Stomach (tissue), 4 donors: Measurements from ENCODE around the gene LTO1.

Experiments
- CTCF ChIP-seq, 7 experiments: fragments of 450-650 bp in 4 of 7; fragments of 200-600 bp in 3 of 7; sonication (generic) in 3 of 7; IDR thresholded peaks; one replicate each; pipeline ENCODE4 v1.5.1; 2016 to 2019; ENCODE audit warnings: antibody characterized with exemption in 7 of 7, control low read depth in 2 of 7, mild to moderate bottlenecking in 1 of 7
- EP300 ChIP-seq: sonication (generic); formaldehyde crosslinking; IDR thresholded peaks from one replicate; pipeline ENCODE4 v1.6.1; 2017; ENCODE audit warnings: antibody characterized with exemption
- POLR2A ChIP-seq, 4 donors: fragments of 450-650 bp; IDR thresholded peaks; one replicate each; pipeline ENCODE4 v1.6.1; 2016; ENCODE audit warnings: antibody characterized with exemption in 4 of 4, control low read depth in 2 of 4, mild to moderate bottlenecking in 1 of 4, moderate library complexity in 1 of 4

GRCh38 chr11:69637941-69638871, 36.9 kb downstream of the LTO1 start:
- TF ChIP-seq POLR2A (IDR thresholded peaks at IDR 0.05) (no peak), EP300 (no peak), CTCF (IDR thresholded peaks at IDR 0.05) (no peak)
